NK-92 (cell line): ENCODE results near the gene KATNAL2.
"Not testable (repeated sequence)": the region's sequence is repeated elsewhere in the genome, so short reads cannot be mapped to it uniquely, and the experiment has no call there.

ENCODE experiments used
- DNase-seq: peaks from one replicate; lab custom pipeline; 2025; ENCODE audit not compliant: unreplicated experiment; lab: John Stamatoyannopoulos, UW

The KATNAL2 gene

DNA sequence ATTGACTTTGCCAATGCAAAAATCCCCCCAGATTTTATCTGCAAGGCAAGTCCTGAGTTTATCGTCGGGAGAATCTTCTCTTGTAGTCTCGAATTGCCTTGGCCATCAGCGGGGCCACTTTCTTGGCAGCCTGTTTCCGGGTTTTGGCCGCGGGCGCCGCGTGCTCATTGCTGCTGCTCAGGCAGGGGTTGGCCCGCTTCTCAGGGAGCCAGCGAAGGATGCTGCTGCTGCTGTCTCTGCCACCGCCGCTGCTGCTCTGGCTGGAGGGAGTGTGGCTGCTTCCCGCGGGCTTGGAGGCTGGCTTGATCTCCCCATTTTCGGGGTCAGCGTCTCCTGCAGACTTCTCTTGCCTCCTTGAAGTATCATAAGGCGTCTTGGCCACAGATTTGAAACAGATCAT is 115.5 kb downstream of the KATNAL2 start:
- no peak for DNase-seq

- not testable (repeated sequence) for DNase-seq
Observed at GRCh38 chr18:47034591-47034990, 117.2 kb downstream of the KATNAL2 start.

- DNase-seq, result no peak
Observed at GRCh38 chr18:47035156-47035671, 117.8 kb downstream of the KATNAL2 start, which contains the start of gene ELOA2. Gene ELOA2, minus strand, starts transcription at chr18:47035621. Its CDS starts 357 bp downstream, at chr18:47035264.

- no peak for DNase-seq
Observed at GRCh38 chr18:47036298-47036874, 119.0 kb downstream of the KATNAL2 start.

DNA sequence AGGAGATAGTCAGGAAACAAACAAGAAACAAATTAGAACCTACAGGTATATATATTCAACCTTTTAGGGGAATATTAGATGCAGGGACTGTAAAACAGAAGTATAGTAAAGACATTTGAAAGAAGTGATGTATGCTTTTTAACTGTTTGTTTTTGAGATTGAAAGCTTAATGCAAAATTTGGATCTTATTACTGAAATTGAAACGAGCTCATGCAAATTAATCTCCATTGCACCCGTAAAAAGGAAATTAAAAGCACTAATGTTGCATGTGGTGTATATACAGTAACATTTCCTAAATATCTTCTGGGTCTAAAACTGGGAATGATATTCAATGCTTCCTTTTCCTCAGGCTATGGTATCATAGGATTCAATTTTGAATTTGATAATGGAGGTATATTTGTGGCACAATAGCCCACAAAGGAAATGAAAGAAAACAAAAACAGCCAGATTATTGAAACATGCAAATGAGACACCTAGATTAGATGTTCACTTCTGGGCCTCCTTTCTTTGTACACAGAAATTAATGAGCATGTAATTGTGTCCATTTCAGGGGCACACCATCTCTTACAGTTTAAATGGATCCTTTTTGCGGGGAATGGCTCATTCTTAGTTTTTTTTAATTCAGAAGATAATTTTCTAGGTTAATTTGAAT is 119.7 kb downstream of the KATNAL2 start:
- no peak for DNase-seq

DNA sequence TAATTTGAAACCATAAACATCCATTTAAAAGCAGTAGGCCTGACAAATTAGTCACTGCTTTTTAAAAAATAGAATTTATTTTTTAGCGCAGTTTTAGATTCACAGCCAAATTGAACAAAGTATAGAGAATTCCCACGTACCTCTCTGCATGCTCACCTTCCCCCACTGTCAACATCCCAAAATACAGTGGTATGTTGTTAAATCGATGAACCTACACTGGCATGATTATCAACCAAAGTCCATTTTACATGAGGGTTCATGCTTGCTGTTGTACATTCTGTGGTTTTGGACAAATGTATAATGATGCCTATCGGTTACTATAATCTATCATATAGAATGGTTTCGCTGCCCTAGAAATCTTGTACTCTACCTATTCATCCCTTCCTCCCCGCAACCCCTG is 123.6 kb downstream of the KATNAL2 start:
- DNase-seq, result no peak

DNA sequence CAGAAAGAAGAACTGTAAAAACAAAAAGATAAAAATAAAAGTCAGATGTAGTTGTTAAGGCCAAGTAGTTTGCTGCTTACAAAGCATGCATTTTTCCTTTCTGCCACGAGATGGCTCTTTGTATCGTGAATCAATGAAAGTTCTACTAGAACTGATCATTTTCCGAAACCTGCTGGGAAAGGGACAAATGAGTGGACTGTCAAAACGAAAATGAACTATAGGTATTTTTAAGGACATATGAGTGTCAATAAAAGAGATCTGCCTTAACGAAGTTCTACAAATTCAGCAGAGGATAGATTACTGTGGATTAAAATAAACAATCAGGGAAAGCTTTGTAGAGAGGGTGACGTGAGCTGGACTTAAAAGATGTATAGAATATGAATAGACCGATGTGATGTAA is 133.1 kb downstream of the KATNAL2 start:
- no peak for DNase-seq

GRCh38 chr18:47054369-47054768 is 137.0 kb downstream of the KATNAL2 start:
- DNase-seq, result no peak

- no peak for DNase-seq
Observed at GRCh38 chr18:47062471-47062870, 145.1 kb downstream of the KATNAL2 start.

- no peak for DNase-seq
Observed at GRCh38 chr18:47063096-47063495, 145.7 kb downstream of the KATNAL2 start.

DNA sequence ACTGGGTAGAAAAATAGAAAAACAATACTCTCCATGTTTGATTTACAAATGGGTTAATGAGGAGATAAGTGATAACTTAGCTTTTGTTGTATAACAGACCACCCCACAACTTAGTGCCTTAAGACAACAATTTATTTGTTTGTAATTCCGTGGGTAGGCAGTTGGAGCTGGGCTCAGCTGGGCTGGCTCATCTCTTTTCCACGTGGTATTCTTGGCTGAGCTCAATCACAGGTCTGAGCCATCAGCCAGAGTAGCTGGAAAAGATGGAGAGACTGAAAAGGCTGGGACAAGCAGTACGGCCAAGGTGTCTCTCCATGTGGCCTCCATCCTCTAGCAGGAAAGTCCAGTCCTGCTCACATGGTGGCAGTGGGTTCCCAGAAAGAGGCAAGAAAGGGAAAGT is 150.2 kb downstream of the KATNAL2 start:
- no peak for DNase-seq

DNA sequence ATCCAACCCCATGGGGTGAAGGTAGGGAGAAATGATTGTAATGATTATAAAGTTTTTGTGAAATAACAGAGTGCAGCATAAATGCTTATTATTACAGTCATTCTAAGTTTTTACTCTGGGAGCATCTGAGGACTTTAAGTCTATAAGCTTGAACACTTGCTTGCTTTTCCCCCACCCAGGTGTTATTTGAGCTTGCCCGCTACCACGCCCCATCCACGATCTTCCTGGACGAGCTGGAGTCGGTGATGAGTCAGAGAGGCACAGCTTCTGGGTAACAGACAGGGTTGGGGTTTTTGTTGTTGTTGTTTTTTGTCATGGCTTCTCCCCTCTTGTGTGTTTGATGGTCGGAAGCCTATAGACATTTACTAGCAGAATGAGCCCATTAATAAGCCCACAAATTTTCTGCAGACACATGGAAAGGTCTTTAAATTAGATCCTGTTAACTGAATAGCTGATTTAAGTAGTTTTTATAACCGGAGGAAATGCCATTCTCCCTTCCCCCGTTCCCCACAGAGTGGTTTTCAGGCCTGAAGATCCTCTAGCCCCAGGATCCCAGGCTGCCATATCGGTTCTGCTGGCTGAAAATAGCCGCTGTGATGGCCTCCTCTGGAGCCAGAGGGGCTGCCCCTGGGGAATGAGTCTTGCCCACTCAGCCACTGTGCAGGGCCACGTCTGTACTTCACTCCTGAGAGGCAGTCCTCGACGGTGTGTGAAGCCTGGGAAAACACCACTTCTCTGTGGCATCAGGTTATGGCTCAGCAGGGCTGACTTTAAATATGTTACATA is 157.9 kb downstream of the KATNAL2 start:
- DNase-seq, result no peak

GRCh38 chr18:47077111-47077510 is 159.7 kb downstream of the KATNAL2 start:
- no peak for DNase-seq

DNA sequence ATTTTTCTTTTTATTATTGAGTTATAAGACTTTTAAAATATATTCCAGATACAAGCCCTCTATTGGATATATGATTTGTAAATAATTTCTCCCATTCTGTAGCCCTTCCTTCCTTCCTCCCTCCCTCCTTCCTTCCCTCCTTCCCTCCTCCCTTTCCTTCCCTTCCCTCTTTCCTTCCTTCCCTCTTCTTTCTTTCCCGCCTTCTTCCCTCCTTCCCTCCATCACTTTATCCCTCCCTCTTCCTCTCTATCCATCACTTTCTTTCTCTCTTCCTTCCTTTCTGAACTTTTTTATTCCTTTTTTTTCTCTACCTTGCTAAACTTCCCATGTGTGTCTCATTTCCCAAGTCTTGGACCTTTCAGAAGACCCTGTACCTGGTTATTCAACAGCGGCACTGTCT is 163.5 kb downstream of the KATNAL2 start:
- DNase-seq, result no peak

- DNase-seq, result no peak
Observed at GRCh38 chr18:47081578-47081977, 164.2 kb downstream of the KATNAL2 start.

- DNase-seq, result no peak
Observed at GRCh38 chr18:47087676-47088075, 170.3 kb downstream of the KATNAL2 start.

- DNase-seq, result no peak
Observed at GRCh38 chr18:47095810-47096209, 178.4 kb downstream of the KATNAL2 start.

DNA sequence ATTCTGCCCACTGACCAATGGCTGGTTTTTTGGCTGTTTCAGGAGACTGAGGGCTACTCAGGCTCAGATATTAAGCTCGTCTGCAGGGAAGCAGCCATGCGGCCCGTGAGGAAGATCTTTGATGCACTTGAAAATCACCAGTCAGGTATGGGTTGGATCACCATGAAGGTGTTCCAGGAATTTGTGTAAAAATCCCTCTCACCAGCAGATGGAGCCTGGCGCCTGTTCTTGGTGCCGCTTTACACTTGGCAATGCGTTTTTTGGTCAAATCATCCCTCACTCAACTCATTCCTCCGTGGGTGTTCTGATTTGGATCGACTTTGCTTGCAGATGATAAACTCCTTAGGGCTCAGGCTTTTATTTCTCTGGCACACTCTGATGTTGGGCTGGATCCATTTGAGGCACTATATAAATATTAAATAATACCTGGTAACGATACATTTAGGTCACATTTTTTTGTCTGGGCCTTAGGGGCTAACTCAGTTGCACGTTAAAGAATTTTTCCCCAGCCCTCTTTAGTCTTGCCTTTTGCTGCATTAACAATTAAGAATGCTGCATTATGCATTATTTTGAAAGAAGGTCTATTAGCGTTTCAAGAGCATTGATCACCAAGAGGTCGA is 182.9 kb downstream of the KATNAL2 start:
- no peak for DNase-seq

DNA sequence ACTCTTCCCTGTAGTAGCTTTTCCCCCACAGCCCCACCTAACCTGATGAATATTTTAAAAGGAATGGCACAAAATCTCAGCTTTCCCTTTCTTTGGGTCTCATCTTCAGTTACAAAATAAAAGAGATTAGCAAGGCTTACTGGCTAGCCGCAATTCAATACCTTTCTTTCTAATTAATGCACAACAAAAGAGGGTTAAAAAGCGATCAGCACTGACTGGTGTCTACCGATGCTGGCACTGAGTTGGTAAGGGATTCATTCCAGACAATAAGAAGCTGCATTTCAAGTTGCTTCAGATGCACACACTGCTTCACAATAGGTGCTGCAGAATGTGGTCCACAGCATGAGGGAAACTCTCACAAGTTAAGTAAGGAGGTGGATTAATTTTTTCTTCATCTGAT is 191.0 kb downstream of the KATNAL2 start:
- no peak for DNase-seq

GRCh38 chr18:47108998-47109405 is 191.6 kb downstream of the KATNAL2 start:
- DNase-seq, result no peak

- no peak for DNase-seq
Observed at GRCh38 chr18:47109720-47110119, 192.3 kb downstream of the KATNAL2 start.
